ENCODE data around the gene CCDC136. TPM values are rescaled to one million over a fixed set of nuclear protein-coding genes. Genes with fewer than 3 reads are reported as not detected.
A peak's percentile ranks its signal among the peaks of the same experiment; 100 is the strongest.

CCDC136 gene
- total RNA-seq, 1 donor = 7.2 TPM

DNA sequence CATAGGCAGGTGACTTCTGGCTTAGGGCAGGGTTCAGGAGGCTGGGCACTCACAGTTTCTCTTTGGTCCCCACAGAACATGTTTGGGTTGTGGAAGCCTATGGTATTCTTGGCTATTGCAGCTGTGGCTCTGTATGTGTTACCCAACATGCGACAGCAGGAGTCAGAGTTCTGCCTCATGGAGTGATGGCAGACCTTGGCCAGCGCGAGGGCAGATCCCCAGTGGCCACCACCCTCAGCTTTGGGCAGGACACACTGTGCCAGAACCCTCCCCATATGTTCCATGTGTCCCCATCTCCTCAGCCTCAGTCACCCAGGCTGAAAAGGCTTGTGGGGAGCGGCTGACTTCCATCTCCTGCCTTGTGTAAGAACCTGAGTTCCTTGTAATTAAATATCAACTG is 30.0 kb downstream of the CCDC136 start:
- H3K36me3 ChIP-seq (ENCODE audit: insufficient read depth, low read length) = no peaks in the 10 kb centered on the region
- H3K4me1 ChIP-seq (ENCODE audit: insufficient read depth, low read length) = no peaks in the 10 kb centered on the region

GRCh38 chr7:128826512-128826911 is 34.7 kb downstream of the CCDC136 start:
- no peaks in the 10 kb centered on the region for H3K27me3 ChIP-seq (ENCODE audit: insufficient read depth, low read length)

More for the DNA sequence above, 30.0 kb downstream of the CCDC136 start:
- Histone ChIP-seq H2AFZ (ENCODE audit: low read length) (no peak overlapping the region), H3K9me3 (ENCODE audit: low read depth, low read length) (no peaks in the 10 kb centered on the region), H3K79me2 (ENCODE audit: insufficient read depth, low read length) (no peaks in the 10 kb centered on the region), H4K20me1 (ENCODE audit: insufficient read depth, low read length) (no peaks in the 10 kb centered on the region), H3K4me3 (ENCODE audit: insufficient read depth, low read length) (no peak overlapping the region), H3K27me3 (ENCODE audit: insufficient read depth, low read length) (peaks cover 10% of the 10 kb centered on the region), H3K4me2 (ENCODE audit: insufficient read depth, low read length) (no peak overlapping the region), H3K27ac (ENCODE audit: low read depth, low read length) (no peak overlapping the region)
- TF ChIP-seq, protein P1, sequence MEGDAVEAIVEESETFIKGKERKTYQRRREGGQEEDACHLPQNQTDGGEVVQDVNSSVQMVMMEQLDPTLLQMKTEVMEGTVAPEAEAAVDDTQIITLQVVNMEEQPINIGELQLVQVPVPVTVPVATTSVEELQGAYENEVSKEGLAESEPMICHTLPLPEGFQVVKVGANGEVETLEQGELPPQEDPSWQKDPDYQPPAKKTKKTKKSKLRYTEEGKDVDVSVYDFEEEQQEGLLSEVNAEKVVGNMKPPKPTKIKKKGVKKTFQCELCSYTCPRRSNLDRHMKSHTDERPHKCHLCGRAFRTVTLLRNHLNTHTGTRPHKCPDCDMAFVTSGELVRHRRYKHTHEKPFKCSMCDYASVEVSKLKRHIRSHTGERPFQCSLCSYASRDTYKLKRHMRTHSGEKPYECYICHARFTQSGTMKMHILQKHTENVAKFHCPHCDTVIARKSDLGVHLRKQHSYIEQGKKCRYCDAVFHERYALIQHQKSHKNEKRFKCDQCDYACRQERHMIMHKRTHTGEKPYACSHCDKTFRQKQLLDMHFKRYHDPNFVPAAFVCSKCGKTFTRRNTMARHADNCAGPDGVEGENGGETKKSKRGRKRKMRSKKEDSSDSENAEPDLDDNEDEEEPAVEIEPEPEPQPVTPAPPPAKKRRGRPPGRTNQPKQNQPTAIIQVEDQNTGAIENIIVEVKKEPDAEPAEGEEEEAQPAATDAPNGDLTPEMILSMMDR (IDR thresholded peaks at IDR 0.05; ENCODE audit: extremely low read depth, low read depth, low read length) = no peak
- no peak for DNase-seq (ENCODE audit: insufficient read length, low spot score, missing footprints)

GRCh38 chr7:128826916-128827247 is 35.1 kb downstream of the CCDC136 start:
- Histone ChIP-seq H3K9me3 (ENCODE audit: low read depth, low read length) (no peaks in the 10 kb centered on the region), H3K79me2 (ENCODE audit: insufficient read depth, low read length) (peaks cover 16% of the 10 kb centered on the region), H3K36me3 (ENCODE audit: insufficient read depth, low read length) (no peaks in the 10 kb centered on the region), H4K20me1 (ENCODE audit: insufficient read depth, low read length) (peaks cover 18% of the 10 kb centered on the region), H3K4me2 (ENCODE audit: insufficient read depth, low read length) (no peak overlapping the region), H3K4me3 (ENCODE audit: insufficient read depth, low read length) (no peak overlapping the region), H3K27ac (ENCODE audit: low read depth, low read length) (peak overlapping the region; percentile 95), H3K4me1 (ENCODE audit: insufficient read depth, low read length) (peaks cover 30% of the 10 kb centered on the region), H2AFZ (ENCODE audit: low read length) (no peak overlapping the region), H3K27me3 (ENCODE audit: insufficient read depth, low read length) (no peaks in the 10 kb centered on the region)
- DNase-seq (ENCODE audit: insufficient read length, low spot score, missing footprints) = no peak
- TF ChIP-seq, protein P1 (IDR thresholded peaks at IDR 0.05; ENCODE audit: extremely low read depth, low read depth, low read length) = no peak

More at GRCh38 chr7:128826512-128826911, 34.7 kb downstream of the CCDC136 start:
- no peaks in the 10 kb centered on the region for H3K9me3 ChIP-seq (ENCODE audit: low read depth, low read length)
- H4K20me1 ChIP-seq (ENCODE audit: insufficient read depth, low read length) = peaks cover 14% of the 10 kb centered on the region
- H3K4me1 ChIP-seq (ENCODE audit: insufficient read depth, low read length) = peaks cover 30% of the 10 kb centered on the region
- H3K79me2 ChIP-seq (ENCODE audit: insufficient read depth, low read length) = peaks cover 13% of the 10 kb centered on the region
- TF ChIP-seq, protein P1 (IDR thresholded peaks at IDR 0.05; ENCODE audit: extremely low read depth, low read depth, low read length) = no peak
- H2AFZ ChIP-seq (ENCODE audit: low read length) = no peak overlapping the region
- DNase-seq (ENCODE audit: insufficient read length, low spot score, missing footprints) = no peak
- peak overlapping the region; percentile 95 for H3K27ac ChIP-seq (ENCODE audit: low read depth, low read length)
- no peaks in the 10 kb centered on the region for H3K36me3 ChIP-seq (ENCODE audit: insufficient read depth, low read length)
- H3K4me3 ChIP-seq (ENCODE audit: insufficient read depth, low read length) = no peak overlapping the region
- H3K4me2 ChIP-seq (ENCODE audit: insufficient read depth, low read length) = no peak overlapping the region

DNA sequence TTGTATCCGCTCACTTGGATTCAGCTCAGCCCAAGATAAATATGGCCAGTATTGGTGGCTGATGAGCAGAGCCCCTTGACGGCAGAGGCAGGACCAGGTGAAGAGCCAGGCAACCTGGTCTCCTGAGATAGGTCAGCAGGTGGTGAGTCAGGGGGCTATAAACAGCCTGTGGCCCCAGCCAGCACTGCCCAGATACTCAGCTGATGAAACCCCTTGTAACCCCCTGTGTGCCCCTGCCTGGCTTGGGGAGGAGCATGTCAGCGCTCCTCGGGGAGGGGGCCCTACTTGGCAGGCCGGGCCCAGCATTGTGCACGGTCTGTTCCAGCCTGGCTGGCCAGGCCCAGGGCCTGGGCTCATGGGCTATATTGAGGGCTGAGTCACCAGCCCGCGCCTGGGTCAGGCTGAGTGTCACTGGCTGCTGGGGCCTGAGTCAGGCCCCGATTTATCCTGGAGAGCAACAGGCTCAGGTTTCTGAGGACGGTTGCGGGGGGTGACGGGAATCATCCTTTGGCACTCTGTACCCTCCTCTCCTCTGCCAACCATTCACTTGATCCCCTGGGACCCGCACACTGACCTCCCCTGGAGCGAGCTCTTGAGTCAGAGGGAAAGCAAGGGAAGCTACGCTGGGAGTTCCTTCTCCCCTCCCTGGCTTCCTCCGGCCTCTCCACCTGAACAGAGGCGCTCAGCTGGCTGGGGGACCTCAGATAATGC is 35.6 kb downstream of the CCDC136 start:
- peaks cover 20% of the 10 kb centered on the region for H4K20me1 ChIP-seq (ENCODE audit: insufficient read depth, low read length)
- H3K36me3 ChIP-seq (ENCODE audit: insufficient read depth, low read length) = no peaks in the 10 kb centered on the region
- H3K79me2 ChIP-seq (ENCODE audit: insufficient read depth, low read length) = peaks cover 22% of the 10 kb centered on the region
- no peak overlapping the region for H2AFZ ChIP-seq (ENCODE audit: low read length)
- peaks cover 33% of the 10 kb centered on the region for H3K4me1 ChIP-seq (ENCODE audit: insufficient read depth, low read length)
- H3K4me2 ChIP-seq (ENCODE audit: insufficient read depth, low read length) = peak overlapping the region; percentile 78
- peak; percentile 97 for DNase-seq (ENCODE audit: insufficient read length, low spot score, missing footprints)
- H3K27me3 ChIP-seq (ENCODE audit: insufficient read depth, low read length) = no peaks in the 10 kb centered on the region
- H3K4me3 ChIP-seq (ENCODE audit: insufficient read depth, low read length) = peak overlapping the region; percentile 48
- H3K9me3 ChIP-seq (ENCODE audit: low read depth, low read length) = no peaks in the 10 kb centered on the region
- TF ChIP-seq, protein P1 (IDR thresholded peaks at IDR 0.05; ENCODE audit: extremely low read depth, low read depth, low read length) = no peak
- peak overlapping the region; percentile 95 for H3K27ac ChIP-seq (ENCODE audit: low read depth, low read length)

Data from osteoblast (primary cell).